ENCODE measurements around the gene RAB7B.

GRCh38 chr1:205976036-205976435, 27.2 kb downstream of the RAB7B start:
- TF ChIP-seq CTCF (IDR thresholded peaks at IDR 0.05), result no peak
- TF ChIP-seq POLR2A (IDR thresholded peaks at IDR 0.05), result no peak

Data from uterus (tissue), 2 donors.